Medulla oblongata (tissue), 1 donor: ENCODE results near the gene NPC1.
A peak's percentile ranks its signal among the peaks of the same experiment; 100 is the strongest.
"Not testable (repeated sequence)": the region's sequence is repeated elsewhere in the genome, so short reads cannot be mapped to it uniquely, and the experiment has no call there.

ENCODE experiments used
- DNase-seq: peaks from one replicate; pipeline ENCODE4 v3.0.0-alpha.2; 2015; ENCODE audit errors: extremely low spot score

Gene NPC1

DNA sequence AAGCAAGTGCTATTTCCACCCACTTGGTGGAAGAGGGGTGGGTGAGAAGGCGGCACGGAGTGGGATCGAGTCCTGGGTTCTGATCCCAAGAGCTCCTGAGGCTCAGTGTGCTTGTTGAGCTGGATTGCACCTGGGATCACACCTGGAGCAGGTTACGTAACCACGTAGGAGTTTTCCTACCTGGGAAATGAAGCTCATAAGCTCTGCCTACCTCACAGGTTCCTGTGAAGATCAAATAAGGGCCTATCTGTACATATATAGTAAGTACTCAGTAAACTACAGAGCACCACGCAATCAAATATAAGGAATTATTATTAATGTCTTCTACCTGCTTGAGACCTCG, 11.0 kb downstream of the NPC1 start:
- no peak for DNase-seq

DNA sequence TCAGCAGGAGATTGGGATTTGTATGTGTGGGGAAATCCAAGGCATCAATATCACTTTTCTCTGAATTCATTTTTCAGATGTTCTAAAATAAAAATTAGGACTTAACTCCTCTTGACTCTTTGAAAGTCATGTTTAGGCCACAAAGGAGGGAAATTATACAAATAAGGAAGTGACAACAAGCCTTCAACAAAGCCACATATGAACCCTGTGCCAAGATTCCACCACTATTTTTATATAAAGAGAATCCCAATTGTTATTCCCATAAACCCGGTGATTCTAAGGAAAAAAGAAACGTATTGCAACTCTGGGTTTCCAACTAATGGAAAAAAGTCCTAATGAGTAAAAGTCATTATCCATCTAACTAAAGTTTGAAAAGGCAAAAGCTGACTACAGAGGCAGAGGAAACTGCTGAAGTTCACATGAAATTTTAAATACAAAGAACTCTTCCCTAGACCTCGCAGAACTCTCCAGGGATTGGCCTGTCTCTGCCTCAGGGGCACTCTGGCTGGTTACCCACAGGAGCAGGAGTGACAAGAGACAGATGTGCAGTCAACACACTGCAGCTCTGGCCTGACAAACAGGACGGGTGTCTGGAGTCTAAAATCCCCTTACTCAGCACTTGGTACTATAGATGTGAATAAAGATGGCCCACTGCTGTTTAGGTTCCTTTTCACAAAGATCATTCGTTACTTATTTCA, 11.5 kb downstream of the NPC1 start:
- no peak for DNase-seq

DNA sequence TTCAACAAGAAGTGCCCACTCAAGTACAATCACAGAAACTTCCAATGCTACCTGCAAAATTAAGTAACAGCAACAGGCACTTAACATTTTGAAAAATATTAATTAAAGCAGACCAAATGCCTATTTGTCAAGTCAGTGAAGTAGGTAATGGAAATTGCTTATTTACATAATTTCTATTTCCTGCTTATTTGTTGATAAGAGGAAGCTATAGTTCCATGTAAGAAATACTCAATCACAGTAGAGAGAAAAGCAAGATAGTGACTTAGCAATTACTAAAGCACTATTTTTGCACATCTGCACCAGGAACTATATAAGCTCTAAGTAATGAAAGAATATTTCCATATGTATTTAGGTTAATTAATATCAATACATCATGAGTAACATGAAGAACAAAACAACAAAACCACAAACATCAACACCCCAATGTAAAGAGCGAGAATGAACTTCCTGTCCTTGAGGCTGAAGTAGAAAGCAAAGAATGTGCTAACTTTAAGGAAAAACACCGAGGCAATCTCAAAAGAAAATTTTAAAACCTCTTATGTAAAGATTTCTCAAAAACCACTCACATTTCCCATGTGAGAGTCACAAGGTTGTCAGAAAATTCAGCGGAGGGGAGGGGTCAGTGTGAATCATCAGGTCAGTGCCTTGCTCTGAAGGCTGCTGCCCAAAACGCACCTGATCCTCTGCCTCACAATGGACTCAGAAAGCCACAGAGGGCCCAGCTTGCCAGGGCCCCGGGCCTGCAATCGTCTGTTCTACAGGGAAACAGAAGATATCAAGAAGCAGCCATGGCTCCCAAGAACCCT, 12.5 kb downstream of the NPC1 start:
- DNase-seq: peak; percentile 57

DNA sequence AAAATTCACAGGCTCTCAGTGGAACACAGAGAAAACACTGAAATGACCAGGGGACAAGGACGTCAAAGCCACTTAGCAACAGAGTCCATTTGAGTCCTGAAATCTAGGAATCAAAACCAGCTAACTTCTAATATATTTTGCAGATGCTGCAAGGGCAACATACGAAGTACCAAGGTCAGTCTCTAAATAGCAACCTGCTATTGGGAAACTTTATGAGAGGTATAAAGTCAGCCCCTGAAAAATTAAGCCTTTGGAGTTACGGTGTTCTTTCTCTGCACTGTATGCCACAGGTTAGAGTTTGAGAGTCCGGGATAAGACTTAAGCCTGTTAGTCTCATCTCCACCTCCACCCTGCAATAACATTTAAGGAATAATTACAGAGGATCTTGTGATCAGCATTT, 13.3 kb downstream of the NPC1 start:
- DNase-seq: no peak

DNA sequence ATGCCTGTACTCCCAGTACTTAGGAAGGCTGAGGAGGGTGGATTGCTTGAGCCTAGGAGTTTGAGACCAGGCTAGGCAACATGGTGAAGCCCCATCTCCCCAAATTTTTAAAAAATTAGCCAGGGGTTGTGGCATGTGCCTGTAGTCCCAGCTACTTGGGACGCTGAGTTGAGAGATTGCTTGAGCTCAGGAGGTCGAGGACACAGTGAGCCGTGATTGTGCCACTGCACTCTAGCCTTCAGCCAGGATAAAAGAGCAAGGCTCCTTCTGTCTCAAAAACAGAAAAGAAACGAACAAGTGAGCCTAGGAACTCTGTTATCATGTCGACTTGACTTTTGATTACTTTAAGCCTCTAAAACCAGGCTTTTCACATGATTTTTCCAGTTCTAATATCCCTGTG, 13.7 kb downstream of the NPC1 start:
- no peak for DNase-seq

DNA sequence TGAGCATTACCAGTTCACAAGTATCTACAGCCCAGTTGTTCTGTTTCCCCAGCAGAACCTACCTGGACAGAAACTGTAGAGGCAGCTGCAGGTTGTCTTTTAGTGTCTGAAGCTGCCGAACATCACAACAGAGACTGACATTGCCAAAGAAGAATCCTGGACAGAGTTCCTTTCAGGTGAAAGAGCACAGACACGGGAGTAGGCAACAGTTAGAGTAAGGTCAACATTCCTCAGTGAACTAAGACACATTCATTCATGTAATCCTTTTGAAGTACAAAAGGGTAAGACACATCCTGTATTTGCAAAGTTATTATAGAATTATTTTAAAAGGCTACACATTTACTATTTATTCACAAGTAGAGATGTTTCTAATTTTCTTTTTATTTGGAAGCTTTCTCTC, 14.3 kb downstream of the NPC1 start:
- no peak for DNase-seq

DNA sequence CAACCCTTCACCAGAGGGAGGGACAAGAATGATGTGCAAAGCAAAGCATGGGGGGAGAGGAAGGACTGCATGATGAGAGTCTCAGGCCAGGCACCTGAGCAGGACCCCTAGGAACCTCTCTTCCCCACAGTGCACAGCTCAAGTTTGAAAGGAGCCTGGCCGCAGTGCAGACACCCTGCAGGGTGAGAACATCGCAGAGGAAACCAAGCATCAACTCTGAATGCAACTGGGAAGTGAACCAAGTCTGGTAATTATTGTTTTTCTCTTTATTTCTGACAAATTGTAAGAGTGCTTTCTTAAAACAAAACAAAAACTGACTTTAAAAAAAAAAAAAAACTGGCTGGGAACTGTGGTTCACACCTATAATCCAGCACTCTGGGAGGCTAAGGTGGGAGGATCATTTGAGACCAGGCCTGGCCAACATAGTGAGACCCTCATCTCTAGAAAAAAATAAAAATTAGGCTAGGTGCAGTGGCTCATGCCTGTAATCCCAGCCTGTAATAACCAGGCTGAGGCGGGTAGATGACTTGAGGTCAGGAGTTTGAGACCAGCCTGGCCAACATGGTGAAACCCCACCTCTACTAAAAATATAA, 15.3 kb downstream of the NPC1 start:
- DNase-seq: no peak

DNA sequence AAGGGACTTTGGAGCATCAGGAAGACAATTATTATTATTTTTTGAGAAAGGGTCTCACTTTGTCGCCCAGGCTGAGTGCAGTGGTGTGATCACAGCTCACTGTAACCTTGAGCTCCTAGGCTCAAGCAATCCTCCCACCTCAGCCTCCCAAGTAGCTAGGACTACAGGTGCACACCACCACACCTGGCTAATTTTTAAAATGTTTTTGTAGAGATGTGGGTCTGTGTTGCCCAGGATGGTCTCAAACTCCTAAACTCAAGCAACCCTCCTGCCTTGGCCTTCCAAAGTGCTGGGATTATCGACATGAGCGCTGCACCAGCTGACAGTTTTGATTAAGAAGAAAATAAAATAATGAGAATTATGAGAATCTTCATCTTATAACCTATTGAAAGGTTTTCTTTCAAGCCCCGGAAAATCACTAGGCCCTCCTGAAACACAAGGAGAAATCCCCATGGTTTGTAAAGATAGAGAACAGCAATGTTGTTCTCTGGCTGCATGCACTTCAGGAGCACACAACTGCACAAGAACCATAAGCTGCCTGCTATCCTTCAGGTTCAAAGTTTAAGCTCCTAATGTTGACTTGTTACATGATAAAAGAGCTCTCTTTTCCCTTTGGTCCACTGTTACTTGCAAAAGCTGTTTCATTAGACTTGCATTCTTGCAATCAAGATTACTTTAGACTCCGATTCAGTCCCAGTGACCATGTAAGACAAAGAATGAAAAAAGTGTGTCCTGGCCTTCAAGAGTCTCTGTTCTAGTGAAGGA, 16.8 kb downstream of the NPC1 start:
- DNase-seq: no peak

DNA sequence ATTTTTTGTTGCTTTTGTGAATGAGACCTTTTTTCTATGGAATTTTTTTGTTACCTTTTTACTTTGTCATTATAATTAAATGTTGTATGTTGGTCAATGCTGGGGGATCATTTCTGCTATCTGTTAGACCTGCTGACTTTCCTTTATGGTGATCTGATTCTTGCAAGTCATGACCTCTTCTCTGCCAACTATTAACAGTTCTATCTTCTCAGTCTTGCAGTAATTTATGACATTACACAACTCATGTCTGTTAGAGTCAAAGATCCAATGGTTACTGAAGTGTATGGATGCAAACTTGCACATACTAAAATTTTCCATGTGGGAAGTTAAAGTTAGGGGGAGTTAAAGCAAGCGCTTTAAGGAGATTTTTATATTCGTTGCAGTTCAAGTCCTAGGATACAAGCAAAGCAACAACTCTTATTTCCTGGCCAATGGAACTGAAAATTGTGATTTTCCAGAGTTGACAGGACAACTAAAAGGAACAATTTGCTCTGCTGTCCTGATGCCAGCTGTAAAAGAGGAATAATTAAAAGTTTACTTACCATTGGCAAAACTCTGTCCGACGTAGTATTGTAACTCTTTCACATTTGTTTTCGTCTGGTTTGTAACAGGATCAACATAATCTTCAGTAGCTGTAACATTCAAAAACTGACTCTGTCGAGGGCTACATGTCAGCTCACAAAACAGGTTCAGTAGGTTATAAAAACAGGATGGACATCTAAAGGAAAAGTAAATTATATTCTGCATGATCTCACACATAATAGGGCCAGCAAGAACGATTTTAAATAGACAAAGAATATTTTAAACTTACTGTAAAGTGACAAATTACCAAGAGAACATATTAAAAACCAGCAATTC, 17.8 kb downstream of the NPC1 start:
- no peak for DNase-seq

DNA sequence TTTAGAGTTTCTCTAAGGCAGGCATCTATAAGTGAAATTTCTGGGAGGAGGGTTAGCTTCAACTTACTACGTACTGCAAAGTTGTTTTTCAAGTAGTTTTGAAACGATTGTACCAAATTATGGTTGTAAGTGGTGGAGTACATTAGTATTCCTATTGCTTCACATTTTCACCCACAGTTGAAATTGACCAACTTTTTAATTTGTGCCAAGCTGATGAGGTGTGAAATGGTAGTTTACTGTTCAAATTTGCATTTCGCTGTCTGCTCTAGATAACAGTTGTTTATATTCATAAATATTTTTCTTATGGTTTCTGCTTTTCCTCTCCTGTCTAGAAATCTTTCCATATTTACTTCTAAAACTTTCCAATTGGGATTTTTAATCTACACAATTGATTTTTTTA, 18.6 kb downstream of the NPC1 start:
- no peak for DNase-seq

DNA sequence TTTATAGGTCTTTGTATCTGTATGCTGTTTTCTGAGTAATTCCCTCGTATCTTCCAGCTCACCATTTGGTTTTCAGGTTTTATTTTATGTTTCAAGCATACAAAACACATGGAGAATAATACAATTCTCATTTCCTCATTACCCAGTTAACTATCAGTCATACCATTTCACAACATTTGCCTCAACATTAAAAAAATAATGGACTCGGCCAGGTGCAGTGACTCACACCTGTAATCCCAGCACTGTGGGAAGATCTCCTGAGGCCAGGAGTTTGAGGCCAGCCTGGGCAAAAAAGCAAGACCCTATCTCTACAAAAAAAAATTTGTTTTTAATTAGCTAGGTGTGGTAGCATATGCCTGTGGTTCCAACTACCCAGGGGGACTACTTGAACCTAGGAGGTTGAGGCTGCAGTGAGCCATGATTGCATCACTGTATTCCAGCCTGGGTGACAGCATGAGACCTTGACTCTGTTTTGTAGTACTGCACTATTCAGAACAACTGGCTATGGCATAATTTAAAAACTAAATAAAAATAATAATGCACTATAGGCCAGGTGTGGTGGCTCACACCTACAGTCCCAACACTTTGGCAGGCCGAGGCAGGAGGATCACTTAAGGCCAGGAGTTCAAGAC, 20.3 kb downstream of the NPC1 start:
- no peak for DNase-seq

DNA sequence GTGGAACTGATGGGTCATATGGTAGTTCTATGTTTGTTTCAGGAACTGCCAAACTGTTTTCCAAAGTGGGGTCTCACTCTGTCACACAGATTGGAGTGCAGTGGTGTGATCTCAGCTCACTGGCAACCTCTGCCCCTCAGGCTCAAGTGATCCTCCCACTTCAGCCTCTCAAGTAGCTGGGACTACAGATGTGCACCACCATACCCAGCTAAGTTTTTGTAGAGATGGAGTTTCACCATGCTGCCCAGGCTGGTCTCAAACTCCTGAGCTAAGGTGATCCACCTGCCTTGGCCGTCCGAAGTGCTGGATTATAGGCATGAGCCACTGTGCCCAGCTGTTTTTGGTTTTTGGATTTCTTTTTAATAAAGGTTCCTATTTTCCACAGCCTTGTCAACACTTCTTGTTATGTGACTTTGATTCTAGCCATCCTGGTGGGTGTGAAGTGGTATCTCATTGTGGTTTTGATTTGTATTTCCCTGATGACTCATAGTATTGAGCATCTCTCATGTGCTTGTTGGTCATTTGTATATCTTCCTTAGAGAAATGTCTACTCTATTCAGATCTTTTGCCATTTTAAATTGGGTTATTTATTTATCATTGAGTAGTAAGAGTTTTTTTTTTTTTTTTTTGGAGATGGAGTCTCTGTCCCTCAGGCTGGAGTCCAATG, 22.8 kb downstream of the NPC1 start:
- no peak for DNase-seq

DNA sequence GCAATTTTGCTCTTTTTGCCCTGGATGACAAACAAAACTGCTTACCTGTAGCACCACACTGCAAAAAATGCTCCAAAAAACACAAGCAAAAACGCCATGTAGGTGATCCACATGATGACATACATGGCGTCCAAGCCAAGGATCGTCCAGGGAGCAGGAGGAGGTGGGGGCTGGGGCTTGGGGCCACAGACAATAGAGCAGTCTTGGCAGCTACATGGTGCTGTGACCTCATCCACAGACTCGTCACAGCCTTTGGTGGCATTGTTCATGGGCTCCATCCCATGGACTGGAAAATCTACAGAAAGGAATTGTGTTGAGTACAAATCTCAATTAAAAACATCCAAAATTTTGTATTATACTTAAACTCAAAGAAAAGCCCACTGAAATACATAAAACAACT, 26.1 kb downstream of the NPC1 start:
- peak; percentile 83 for DNase-seq

DNA sequence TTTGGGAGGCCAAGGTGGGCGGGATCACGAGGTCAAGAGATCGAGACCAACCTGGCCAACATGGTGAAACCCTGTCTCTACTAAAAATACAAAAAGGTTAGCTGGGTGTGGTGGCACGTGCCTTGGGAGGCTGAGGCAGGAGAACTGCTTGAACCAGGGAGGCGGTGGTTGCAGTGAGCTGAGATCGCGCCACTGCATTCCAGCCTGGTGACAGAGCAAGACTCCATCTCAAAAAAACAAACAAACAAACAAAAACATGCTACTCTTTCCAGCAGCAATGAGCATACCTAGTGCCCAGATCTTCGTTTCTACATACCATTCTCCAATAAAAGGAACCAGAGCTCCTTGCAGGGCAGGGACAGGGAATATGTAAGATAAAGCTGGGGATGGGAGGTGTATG, 28.8 kb downstream of the NPC1 start:
- DNase-seq: not testable (repeated sequence)

DNA sequence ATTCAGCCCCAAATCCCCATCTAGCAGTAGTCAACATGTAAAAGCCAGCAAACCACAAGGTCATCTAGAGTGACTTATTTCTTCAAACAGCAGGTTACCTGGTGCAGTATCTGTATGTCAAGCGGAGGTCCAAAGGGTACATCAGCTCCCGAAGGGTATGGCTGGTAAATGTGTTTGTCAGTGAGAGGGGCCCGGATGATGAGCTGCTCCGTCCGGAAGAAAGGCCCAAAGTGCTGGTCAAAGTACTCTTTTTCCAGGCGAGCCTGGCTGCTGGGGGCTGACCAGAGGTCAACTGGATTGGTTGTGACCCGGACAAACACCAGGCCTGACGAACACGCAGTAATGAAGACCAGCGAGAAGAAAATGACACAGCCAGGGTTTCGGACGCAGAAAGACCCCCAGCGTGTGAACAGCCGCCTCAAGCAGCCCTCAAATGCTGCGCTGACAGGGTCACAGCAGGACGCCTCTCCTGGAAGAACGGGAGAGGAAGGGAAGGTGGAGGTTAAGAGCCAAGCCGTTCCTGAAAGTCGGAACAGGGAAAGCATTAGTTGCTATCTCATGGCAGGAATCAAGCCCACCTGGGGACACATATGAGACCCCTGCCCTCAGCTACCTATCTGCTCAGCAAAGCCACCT, 30.0 kb downstream of the NPC1 start:
- DNase-seq: no peak

DNA sequence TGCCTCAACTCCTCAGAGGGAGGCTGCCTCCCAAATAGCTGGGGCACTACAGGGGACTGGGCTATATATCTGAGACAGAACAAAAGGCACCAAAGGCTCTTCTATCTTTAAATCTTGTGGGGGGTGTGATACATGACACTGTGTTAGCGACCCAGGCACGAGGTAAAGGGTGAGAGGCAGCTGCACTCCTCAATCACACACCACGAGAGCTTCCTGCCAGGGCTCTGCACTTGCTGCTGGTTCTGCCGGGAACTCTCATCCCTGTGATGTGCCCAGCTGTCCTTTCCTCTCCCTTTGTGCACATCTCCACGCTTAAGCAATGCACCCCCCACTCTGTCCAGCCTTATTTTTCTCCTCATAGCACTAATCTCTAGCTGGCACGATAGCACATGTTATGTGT, 32.4 kb downstream of the NPC1 start:
- no peak for DNase-seq

DNA sequence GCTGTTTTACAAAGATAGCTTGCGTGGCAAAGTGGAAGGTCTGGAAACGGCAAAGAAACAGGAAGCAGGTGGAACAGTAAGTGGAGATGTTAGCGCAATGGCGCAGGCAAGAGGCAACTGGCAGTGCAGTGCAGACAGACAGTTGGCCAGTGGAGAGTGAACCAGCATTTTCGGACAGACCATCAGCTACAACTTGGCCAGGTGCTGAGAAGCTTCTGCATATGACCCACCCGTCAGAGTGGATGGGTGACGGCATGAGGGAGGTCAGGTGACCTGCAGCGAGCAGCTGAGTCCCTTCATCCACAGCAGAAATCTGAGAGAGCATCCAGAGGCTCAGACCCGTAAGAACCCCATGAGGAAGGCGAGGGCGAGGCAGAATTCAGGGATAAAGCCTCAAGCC, 33.8 kb downstream of the NPC1 start:
- no peak for DNase-seq

DNA sequence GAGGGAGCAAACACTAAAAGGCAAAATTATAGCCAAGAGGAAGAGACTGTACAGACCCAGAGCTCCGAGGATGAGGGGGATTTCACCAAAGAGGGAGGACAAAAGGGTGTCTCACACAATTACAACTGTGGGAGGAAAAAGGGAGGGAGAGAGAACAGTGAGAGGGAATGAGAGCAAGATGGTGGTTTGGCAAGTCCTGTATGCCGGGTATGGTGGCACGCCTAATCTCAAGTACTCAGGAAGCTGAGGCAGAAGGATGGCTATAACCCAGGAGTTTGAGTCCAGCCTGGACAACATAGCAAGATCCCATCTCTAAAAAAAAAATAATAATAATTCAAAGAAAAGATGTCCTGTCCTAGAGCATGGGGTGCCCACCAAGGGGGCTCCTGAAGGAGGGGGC, 34.3 kb downstream of the NPC1 start:
- no peak for DNase-seq

DNA sequence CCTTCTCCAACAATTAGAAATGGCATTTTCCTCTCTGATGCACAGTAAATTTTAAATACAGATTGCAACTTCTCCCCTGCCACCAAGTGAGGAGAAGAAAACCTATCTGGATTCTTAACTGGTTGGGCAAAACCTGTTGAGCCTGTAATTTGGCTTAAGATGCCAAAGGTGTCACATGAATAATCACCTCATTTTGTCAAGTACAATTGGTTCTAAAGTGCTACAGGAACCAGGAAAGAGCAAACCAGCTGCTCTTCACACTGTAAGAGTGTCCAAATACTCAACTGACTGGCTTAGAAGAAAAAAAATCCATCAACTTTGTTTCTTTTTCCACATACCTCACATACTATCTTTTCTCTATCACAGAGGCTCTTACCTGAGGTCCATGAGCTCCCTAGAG, 35.4 kb downstream of the NPC1 start:
- no peak for DNase-seq

DNA sequence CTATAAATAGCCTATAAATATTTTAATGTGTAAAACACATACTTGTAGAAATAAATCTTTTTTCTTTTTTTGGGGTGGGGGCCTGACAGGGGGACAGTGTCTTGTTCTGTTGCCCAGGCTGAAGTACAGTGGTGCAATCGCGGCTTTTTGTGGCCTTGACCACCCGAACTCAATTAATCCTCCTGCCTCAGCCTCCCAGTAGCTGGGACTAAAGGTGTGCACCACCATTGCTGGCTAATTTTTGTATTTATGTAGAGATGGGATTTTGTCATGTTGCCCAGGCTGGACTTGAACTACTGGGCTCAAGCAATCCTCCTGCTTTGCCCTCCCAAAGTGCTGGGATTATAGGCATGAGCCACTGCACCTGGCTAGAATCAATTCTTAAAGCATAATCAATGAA, 37.6 kb downstream of the NPC1 start:
- DNase-seq: no peak
